T follicular helper cell (primary cell): ENCODE results near the gene HPCA.

ENCODE experiments used
- DNase-seq: peaks from one replicate; pipeline ENCODE4 v3.0.0-alpha.2; 2020; ENCODE audit warnings: low read depth

Gene HPCA

DNA sequence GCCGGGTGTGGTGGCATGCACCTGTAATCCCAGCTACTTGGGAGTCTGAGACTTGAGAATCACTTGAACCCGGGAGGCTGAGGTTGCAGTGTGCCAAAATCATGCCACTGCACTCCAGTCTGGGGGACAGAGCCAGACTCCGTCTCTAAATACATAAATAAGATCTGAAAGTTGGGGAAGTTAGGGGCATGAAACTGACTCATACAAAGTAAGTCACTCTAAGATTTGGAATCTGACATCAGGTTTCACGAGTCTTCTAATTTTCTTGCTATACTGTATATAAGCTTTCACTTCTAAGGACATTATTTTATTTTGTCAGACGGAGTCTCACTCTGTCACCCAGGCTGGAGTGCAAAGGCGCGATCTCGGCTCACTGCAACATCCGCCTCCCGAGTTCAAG is 48.2 kb downstream of the HPCA start:
- no peak for DNase-seq

DNA sequence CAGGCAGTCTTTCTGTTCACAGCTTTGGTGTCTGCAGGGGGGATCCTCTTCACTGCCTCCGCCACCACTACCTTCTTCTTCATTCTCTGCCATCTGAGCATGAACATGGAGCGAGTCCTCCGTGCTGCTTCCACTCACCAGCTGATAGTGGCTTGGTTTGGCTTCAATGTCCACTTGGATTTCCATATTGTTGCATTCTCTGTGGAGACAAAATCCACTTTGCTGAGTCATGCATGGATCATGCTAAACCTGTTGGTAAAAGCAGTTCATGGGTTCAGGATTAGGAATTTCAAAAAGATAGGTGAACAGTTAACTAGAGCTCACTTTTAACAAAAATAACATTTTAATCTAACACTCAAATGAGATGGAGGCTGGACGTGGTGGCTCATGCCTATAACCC is 50.8 kb downstream of the HPCA start:
- no peak for DNase-seq

DNA sequence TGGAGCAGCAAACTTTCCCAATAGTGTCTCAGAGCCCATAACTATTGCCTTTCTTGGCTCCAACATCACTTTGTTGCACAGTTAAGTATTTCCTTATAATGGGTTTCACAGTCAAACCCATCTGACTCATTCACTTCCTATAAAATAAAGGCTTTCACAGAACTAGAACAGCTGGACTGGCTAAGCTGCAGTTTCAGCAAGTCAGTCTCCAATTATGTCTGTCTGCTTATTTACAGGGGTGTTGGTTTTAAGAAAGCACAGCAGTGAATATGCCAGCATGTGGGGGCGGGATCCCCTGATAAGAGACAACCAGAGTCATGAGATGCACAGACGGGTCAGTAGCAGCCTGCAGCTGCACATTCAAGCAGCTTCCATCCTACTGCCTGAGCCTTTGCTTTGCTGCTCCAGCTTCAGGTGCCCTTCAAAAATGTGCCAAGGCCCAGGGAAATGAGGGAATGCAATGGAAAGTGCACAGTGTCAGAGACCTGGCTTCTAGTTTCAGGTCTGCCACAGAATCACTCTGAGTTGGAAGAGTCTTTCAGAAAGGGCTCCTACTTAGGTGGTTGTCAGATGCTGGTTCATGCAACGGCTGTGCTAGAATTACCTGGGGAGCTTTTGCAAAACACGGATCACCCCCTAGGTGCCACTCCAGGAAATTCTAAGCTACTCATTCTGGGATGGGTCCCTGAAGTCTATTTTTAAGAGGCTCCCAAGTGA is 53.5 kb downstream of the HPCA start:
- no peak for DNase-seq

DNA sequence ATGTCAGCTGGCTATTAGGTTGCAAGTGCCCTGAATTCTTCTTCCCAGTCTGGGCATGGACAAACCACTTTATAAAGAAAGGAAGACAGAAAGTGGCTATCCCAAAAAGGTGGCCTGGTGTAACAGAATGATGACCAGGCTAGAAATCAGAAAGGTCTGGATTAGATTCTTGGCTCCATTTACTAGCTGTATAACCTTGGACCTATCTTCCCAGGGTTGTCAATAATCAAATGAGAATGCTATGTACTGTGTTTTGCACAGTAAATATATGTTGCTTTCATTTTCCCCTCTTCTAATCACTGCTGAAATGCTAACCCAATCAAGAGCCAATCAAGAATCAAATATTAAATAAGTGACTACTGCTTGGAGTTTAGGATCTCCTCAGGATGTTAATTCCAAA is 57.9 kb downstream of the HPCA start:
- no peak for DNase-seq
